T47D (cell line): ENCODE data around the gene SLC39A2.
"Not testable (repeated sequence)": the region's sequence is repeated elsewhere in the genome, so short reads cannot be mapped to it uniquely, and the experiment has no call there.

ENCODE experiments used
- DNase-seq, 2 experiments: peaks; one replicate each; pipeline versions ENCODE4 v3.0.0 to v3.0.0-alpha.2; 2011 to 2012; ENCODE audit warnings: low read depth in 1 of 2, low spot score in 1 of 2
- JUND ChIP-seq: IDR thresholded peaks from 2 replicates; pipeline ENCODE4 v1.6.1; 2012; ENCODE audit warnings: low read depth
- in situ Hi-C: cut with HindIII; loops from 2 replicates; pipeline ENCODE4 v1.10.0; 2016; ENCODE audit warnings: low sequenced_read_pairs, low pct_unique_long_range_greater_than_20kb

The SLC39A2 gene, protein sequence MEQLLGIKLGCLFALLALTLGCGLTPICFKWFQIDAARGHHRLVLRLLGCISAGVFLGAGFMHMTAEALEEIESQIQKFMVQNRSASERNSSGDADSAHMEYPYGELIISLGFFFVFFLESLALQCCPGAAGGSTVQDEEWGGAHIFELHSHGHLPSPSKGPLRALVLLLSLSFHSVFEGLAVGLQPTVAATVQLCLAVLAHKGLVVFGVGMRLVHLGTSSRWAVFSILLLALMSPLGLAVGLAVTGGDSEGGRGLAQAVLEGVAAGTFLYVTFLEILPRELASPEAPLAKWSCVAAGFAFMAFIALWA

DNA sequence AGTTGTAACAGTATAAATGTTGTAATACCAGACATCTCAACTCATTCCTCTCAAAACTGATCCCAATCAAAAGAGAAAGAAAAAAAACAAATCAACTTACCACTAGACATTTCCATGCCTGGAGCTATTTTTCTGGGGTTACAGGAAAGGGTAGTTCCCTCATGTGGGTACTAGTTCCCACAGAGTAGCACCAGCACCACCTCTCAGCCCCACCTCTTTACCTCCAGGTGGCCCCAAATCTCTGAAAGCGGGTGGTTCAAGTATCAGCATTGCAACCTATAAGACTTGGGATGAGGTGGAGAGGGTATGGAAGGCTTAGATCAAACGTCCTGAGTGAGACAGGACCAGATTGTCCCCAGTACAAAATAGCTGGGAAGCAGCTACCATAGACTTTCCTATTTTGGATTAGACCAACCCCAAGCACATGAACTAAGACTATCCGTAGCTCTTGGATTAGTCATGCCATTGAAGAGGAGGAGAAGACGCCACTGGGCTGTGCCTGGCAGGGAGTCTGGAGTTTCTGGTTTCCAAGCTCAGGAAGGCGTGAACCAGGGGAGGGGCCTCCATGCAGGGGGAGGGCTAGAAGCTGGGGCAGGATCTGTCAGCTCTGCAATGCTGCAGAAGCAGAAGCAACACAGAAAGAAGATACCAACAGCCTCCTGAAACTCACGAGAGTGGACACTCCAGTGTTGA lies at the start of gene SLC39A2:
Gene SLC39A2 (plus strand): TSS at position 620 of the 693 bp plus-strand sequence. CDS start 154 bp downstream, outside the sequence.
- TF ChIP-seq JUND, result no peak
- DNase-seq, result peak; percentile 21 to 87
- in situ Hi-C loops, result no loop called here

DNA sequence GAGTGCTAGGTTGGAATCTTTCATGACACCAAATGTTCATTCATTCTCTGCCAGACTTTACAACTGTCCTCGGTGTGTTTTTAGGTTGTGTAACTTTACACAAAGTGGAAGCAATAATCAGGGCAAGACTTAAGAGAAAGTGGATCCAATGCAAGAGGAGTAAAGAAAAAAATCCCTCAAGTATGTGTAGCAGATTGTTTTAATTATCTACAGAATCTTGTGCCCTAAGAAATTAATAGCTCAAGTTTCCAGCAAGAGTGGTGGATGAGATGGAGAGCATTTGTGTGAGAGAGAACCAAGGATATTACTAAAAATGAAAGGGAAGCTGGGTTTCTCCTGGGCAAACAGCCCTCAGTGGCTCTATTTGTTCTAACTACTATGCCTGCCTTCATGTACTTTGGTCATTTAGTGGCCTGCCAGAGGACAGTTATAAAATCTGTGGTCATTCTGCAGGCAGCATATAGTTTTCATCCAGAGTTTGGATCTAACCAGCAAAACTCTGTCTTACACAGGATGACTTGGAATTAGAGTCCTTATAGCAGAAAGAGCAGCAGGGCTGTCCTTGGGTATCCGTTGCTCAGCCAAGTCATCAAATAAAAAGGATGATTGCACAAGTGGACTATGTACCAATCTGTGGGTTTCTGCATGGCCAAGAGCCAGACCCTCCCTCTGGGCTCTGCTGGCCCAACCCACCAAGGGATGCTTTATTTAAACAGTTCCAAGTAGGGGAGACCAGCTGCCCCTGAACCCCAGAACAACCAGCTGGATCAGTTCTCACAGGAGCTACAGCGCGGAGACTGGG lies 44.2 kb upstream of the SLC39A2 start, which contains the start of gene RNASE2:
Gene RNASE2 (plus strand): TSS at position 752 of the 802 bp plus-strand sequence. CDS start 285 bp downstream, outside the sequence.
- in situ Hi-C loops, DNase-seq: not testable (repeated sequence)

DNA sequence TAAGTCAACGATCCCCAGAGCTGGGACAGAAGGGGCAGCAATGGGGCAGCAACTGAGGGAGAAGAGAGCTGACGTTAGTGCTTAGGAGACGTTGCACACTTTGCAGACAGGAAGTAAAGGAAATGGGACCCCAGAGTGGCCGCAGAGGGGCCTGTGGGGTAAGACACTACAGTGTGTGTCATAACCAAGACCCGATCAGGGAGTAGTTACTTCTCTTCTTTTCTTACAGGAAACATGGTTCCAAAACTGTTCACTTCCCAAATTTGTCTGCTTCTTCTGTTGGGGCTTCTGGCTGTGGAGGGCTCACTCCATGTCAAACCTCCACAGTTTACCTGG lies 43.6 kb upstream of the SLC39A2 start:
- in situ Hi-C loops, result not testable (repeated sequence)

DNA sequence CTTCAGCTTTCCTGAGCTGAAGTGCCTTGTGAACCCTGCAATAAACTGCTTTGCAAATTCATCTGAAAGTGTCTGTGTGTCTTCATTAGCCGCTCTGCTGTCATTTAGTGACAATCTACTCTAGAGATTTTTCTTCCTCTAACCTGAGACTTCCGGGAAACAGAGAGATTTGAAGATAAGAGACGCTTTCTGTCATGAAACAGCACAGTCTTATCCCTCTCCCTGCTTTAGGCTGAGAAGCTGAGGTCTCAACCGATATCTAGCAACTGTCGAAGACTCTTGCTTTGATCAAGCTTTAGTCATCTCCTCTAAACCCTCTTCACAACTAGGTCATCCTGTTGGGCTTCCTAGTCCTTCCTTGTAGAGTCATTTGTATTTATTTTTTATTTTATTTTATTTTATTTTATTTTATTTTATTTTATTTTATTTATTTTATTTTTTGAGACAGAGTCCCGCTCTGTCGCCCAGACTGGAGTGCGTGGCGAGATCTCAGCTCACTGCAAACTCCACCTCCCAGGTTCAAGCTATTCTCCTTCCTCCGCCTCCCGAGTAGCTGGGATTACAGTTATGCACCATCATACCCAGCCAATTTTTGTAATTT lies 42.6 kb upstream of the SLC39A2 start:
- DNase-seq, result no peak
- in situ Hi-C loops, result no loop called here
- TF ChIP-seq JUND, result no peak

More for the DNA sequence above, 43.6 kb upstream of the SLC39A2 start:
- not testable (repeated sequence) for DNase-seq

DNA sequence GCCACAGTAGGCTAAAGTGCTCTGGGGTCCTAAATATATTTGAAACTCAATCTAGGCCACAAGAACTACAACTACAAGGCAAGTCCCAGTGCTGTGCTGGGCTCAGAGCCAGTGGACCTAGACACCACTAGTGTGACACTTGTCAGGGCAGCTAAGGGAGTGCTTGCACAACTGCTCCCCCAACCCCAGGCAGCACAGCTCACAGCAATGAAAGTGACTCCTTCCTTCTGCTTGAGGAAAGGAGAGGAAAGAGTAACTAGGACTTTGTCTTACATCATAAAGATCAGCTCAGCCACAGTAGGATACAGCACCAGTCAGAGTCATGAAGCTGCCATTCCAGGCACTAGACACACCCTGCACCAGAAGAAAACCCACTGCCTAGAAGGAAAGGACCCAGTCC lies 40.1 kb upstream of the SLC39A2 start:
- in situ Hi-C loops, DNase-seq: not testable (repeated sequence)

DNA sequence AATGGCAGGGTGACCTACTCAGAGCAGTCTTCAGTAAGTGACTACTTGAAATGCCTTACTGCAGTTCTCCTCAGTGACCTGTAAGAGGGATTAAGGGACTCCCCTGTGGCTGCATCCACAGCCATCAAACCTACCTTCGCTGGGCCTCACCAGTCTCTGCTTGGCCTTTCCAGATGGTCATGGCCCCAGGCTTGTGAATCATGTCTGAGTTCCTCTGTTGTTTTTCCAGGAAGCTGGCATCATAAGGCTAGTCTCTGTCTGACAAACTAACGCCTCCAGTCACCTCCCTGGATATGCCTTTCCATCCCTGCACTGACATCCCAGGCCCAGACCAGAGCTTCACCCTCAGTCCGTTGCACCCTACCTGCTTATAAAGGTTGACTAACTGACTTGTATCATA lies 29.8 kb upstream of the SLC39A2 start:
- no peak for TF ChIP-seq JUND
- no peak for DNase-seq
- in situ Hi-C loops, result no loop called here

DNA sequence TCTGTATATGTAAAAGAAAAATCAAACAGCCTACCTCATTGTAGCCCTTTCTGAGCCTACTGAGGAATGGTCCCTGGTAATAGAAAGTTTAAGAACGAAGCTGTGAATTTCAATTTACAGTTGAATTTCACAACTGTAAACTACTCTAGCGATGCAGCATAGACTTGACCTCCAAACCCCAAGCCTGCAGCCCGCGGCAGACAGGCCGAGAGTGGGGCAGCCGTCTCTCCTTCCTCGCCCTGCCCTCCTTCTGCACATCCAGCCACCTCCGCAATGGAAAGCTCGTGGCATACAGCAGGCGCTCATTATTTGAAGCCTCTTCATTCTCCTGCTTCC lies 28.5 kb upstream of the SLC39A2 start:
- no peak for TF ChIP-seq JUND
- no peak for DNase-seq
- in situ Hi-C loops, result no loop called here

DNA sequence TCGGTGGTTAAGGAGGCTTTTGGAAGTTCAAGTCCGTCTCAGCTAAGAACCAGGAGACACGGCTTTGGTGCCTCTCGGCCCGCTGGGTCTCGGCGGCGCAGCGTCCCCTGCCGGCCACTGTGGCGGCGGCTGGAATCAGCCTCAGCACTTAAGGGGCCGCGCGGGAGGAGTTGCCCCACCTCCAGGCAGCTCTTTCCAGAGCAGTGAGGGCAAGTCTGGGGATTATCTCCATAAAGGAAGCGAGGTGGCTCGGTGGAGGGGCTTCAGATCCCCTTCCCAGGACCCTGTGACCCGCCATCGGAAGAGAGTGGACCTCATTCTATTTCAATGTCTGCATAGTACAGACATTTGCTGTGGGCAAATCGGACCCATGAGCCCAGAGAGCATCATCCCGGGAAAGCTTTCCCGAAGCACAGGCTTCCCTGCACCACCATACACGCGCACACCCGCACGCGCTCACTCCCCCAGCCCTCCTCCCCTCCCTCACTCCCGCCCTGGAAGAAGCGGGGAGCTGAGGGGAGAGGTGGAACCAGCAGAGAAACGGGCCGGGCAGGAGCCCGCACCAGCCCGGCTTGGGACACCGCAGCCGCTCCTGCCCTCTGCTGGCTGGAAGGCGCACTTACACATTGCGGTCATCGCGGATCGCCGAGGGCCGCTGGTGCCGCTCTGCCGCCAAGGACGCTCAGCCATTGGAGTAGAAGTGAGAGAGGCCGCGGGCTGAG lies 27.9 kb upstream of the SLC39A2 start:
- in situ Hi-C loops, result no loop called here
- TF ChIP-seq JUND, result no peak
- DNase-seq, result peak; percentile 65 to 89

DNA sequence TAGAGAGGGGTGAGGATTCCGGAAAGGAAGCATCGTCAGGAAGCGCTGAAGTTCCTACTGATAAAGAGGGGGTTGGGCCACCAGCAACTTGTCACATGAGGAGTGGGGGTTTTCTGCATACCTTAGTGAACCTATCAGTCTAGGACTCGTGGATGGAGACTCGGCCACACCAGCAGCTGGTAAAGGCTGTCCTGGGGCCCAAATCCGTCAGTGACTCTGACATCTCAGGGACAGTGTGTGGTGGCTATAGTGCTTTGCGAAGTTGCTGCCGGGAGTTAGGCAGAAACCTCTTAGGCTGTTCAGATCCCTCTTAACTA lies 27.4 kb upstream of the SLC39A2 start:
- no peak for TF ChIP-seq JUND
- in situ Hi-C loops, result no loop called here
- no peak for DNase-seq

DNA sequence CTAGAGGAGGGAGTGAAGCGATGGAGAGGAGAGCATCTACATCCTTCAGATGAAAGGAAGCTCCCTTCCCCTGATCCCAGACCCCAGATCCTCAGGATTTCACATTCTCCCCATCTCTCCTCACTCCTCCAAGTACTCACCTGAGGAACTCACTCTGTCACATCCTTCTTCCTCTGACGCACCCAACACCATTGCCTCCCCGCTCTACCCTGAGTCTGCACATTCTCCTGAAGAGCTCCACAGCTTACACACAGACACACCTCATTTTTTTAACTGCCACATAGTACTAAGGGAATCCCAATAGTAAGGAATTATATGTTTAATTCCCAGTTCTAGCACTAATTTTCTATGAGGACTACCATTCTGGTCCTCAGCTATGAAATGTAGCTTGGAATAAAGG lies 25.6 kb upstream of the SLC39A2 start:
- no peak for DNase-seq
- in situ Hi-C loops, result no loop called here
- TF ChIP-seq JUND, result no peak

DNA sequence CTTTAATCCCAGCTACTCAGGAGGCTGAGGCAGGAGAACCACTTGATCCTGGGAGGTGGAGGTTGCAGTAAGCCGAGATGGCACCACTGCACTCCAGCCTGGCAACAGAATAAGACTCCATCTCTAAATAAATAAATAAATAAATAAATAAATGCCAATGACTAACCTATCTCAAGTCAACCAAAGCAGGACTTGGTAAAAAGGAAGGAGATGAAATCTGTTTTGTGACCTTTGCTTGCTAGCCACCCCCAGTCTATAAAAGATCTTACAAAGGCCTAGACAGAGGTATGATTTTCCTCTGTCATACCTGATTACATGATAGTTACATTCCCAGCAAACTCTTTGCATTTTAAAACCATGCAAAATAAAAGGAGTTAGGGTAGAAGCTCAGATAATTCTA lies 22.8 kb upstream of the SLC39A2 start:
- in situ Hi-C loops, result no loop called here
- no peak for TF ChIP-seq JUND
- no peak for DNase-seq

DNA sequence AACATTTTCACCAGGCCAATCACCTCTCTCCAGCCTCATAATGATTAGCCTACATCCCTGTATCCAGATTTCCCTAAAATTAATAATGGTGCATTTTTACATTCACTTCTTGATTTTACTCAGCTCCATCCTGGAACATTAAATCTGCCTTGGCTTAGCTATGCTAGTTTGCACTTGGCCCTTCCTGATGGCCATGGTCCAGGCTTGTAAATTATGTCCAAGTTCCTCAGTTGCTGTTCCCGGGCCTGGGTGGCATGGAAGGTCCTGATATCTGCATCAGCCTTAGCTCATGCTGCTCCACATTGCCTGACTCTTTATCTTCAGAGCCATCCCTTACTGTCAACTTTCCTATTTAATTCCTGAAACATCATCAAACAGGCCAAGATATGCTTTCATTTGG lies 20.4 kb upstream of the SLC39A2 start:
- in situ Hi-C loops, result no loop called here
- DNase-seq, result no peak
- TF ChIP-seq JUND, result no peak

DNA sequence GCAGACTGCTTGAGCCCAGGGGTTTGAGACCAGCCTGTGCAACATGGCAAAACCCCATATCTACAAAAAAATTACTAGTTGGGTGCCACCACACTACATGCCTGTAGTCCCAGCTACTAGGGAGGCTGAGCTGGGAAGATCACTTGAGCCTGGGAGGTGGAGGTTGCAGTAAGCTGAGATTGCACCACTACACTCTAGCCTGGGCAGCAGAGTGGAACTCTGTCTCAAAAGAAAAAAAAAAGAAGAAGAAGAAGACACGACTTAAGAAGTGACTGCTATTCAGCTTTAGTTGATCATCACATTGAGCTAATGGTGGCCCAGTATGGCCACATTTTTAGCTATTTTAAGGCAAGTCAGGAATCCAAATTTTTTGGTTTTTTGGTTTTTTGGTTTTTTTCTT lies 18.2 kb upstream of the SLC39A2 start:
- DNase-seq, result no peak
- in situ Hi-C loops, result no loop called here
- TF ChIP-seq JUND, result no peak
